ENCODE measurements around the gene ASTN2.

ASTN2 gene

GRCh38 chr9:116596646-116597045 lies 818.2 kb downstream of the ASTN2 start:
- TF ChIP-seq TAF1 (IDR thresholded peaks at IDR 0.05; ENCODE audit: borderline replicate concordance, insufficient read depth, low read length) (no peak), POLR2AphosphoS5 (IDR thresholded peaks at IDR 0.05; ENCODE audit: low read depth, low read length) (no peak), REST (IDR thresholded peaks at IDR 0.05; ENCODE audit: insufficient read depth in 1 of 2, low read depth in 2 of 2, low read length in 2 of 2) (no peak), FOXP2 (optimal IDR thresholded peaks at IDR 0.05; ENCODE audit: borderline replicate concordance, extremely low read depth, extremely low read length, insufficient read depth) (no peak), SIN3A (IDR thresholded peaks at IDR 0.05; ENCODE audit: borderline replicate concordance, insufficient read depth, low read length) (no peak)

- no peak for TF ChIP-seq SIN3A (IDR thresholded peaks at IDR 0.05; ENCODE audit: borderline replicate concordance, insufficient read depth, low read length)
- TF ChIP-seq FOXP2 (optimal IDR thresholded peaks at IDR 0.05; ENCODE audit: borderline replicate concordance, extremely low read depth, extremely low read length, insufficient read depth): no peak
- no peak for TF ChIP-seq REST (IDR thresholded peaks at IDR 0.05; ENCODE audit: insufficient read depth in 1 of 2, low read depth in 2 of 2, low read length in 2 of 2)
- TF ChIP-seq POLR2AphosphoS5 (IDR thresholded peaks at IDR 0.05; ENCODE audit: low read depth, low read length): no peak
- no peak for TF ChIP-seq TAF1 (IDR thresholded peaks at IDR 0.05; ENCODE audit: borderline replicate concordance, insufficient read depth, low read length)
These were observed 820.3 kb downstream of the ASTN2 start for GRCh38 chr9:116594547-116594946.

GRCh38 chr9:116592970-116593369 lies 821.9 kb downstream of the ASTN2 start:
- TF ChIP-seq REST (IDR thresholded peaks at IDR 0.05; ENCODE audit: insufficient read depth in 1 of 2, low read depth in 2 of 2, low read length in 2 of 2) (no peak), SIN3A (IDR thresholded peaks at IDR 0.05; ENCODE audit: borderline replicate concordance, insufficient read depth, low read length) (no peak), FOXP2 (optimal IDR thresholded peaks at IDR 0.05; ENCODE audit: borderline replicate concordance, extremely low read depth, extremely low read length, insufficient read depth) (no peak), TAF1 (IDR thresholded peaks at IDR 0.05; ENCODE audit: borderline replicate concordance, insufficient read depth, low read length) (no peak), POLR2AphosphoS5 (IDR thresholded peaks at IDR 0.05; ENCODE audit: low read depth, low read length) (no peak)

GRCh38 chr9:116589392-116590354 lies 825.2 kb downstream of the ASTN2 start:
- TF ChIP-seq TAF1 (IDR thresholded peaks at IDR 0.05; ENCODE audit: borderline replicate concordance, insufficient read depth, low read length) (no peak), SIN3A (IDR thresholded peaks at IDR 0.05; ENCODE audit: borderline replicate concordance, insufficient read depth, low read length) (no peak), FOXP2 (optimal IDR thresholded peaks at IDR 0.05; ENCODE audit: borderline replicate concordance, extremely low read depth, extremely low read length, insufficient read depth) (no peak), POLR2AphosphoS5 (IDR thresholded peaks at IDR 0.05; ENCODE audit: low read depth, low read length) (no peak), REST (IDR thresholded peaks at IDR 0.05; ENCODE audit: insufficient read depth in 1 of 2, low read depth in 2 of 2, low read length in 2 of 2) (no peak)

Measured in PFSK-1 (cell line).